ENCODE measurements around the gene CHAD.

GRCh38 chr17:50457621-50458020, 11.1 kb downstream of the CHAD start:
- TF ChIP-seq GATA3 (IDR thresholded peaks at IDR 0.05; ENCODE audit: low read depth, low read length) (no peak), GATA2 (IDR thresholded peaks at IDR 0.05; ENCODE audit: low read depth, low read length) (no peak)

All from SH-SY5Y (cell line).